K562 (cell line): ENCODE measurements around the gene ERRFI1. TPM values are rescaled to one million over a fixed set of nuclear protein-coding genes. Genes with fewer than 3 reads are reported as not detected.
A peak's percentile ranks its signal among the peaks of the same experiment; 100 is the strongest.

Experiments used
- AFF1 ChIP-seq, 2 experiments: fragments of 450-650 bp; IDR thresholded peaks; 2 replicates each; pipeline ENCODE4 v1.6.1; 2018; ENCODE audit warnings: mild to moderate bottlenecking in 2 of 2, low read depth in 1 of 2; ENCODE audit not compliant: partially characterized antibody in 2 of 2
- BMI1 ChIP-seq: fragments of 150-350 bp; IDR thresholded peaks from 2 replicates; pipeline ENCODE4 v1.6.1; 2014; ENCODE audit warnings: low read length
- BRCA1 ChIP-seq, 2 experiments: fragments of 450-650 bp in 1 of 2; sonication (generic) in 1 of 2; formaldehyde crosslinking in 1 of 2; IDR thresholded peaks; 2 replicates each; pipeline versions ENCODE4 v1.5.0 to v1.6.1; 2017 to 2020; ENCODE audit warnings: mild to moderate bottlenecking in 1 of 2, missing genetic modification reagents in 1 of 2
- CBFA2T3 ChIP-seq: fragments of 450-650 bp; IDR thresholded peaks from 2 replicates; pipeline ENCODE4 v1.6.1; 2017
- FOSL1 ChIP-seq: fragments of 200-800 bp; sonication (Bioruptor generic); conservative IDR thresholded peaks from 2 replicates; pipeline ENCODE4 v1.6.1; 2016; ENCODE audit warnings: missing genetic modification characterization, missing compliant biosample characterization
- HMGN3 ChIP-seq: IDR thresholded peaks from 2 replicates; pipeline ENCODE4 v1.6.1; 2011; ENCODE audit warnings: borderline replicate concordance, low read depth, mild to moderate bottlenecking, mixed read lengths, low read length; ENCODE audit not compliant: insufficient read length; ENCODE audit errors: extremely low read depth
- MAX ChIP-seq: sonication (generic); formaldehyde crosslinking; IDR thresholded peaks from 2 replicates; pipeline ENCODE4 v1.9.0; 2022; ENCODE audit warnings: mild to moderate bottlenecking, missing genetic modification reagents
- MTA3 ChIP-seq: fragments of 450-650 bp; formaldehyde crosslinking; IDR thresholded peaks from 2 replicates; pipeline ENCODE4 v1.6.1; 2017; ENCODE audit warnings: mild to moderate bottlenecking, borderline replicate concordance
- SMAD4 ChIP-seq: fragments of 250-450 bp; sonication (Bioruptor Pico); conservative IDR thresholded peaks from 2 replicates; pipeline ENCODE4 v1.8.0; 2021; ENCODE audit warnings: inconsistent platforms, mild to moderate bottlenecking, moderate library complexity
- ZC3H11A ChIP-seq: IDR thresholded peaks from 2 replicates; pipeline ENCODE4 v1.6.1; 2012; ENCODE audit warnings: low read depth, low read length, improper control_type of control experiment
- ZFP36 ChIP-seq: fragments of 150-350 bp; IDR thresholded peaks from 2 replicates; pipeline ENCODE4 v1.6.1; 2018; ENCODE audit warnings: low read length, low read depth; ENCODE audit not compliant: partially characterized antibody
- ZNF12 ChIP-seq: sonication (generic); formaldehyde crosslinking; IDR thresholded peaks from 2 replicates; pipeline ENCODE4 v1.4.0; 2020; ENCODE audit warnings: mild to moderate bottlenecking, missing genetic modification reagents
- ZNF224 ChIP-seq: sonication (generic); formaldehyde crosslinking; IDR thresholded peaks from 2 replicates; pipeline ENCODE4 v1.8.0; 2022; ENCODE audit warnings: mild to moderate bottlenecking, missing genetic modification reagents
- ZNF395 ChIP-seq: fragments of 200-800 bp; sonication (Bioruptor generic); IDR thresholded peaks from 2 replicates; pipeline ENCODE4 v1.6.1; 2017; ENCODE audit warnings: missing genetic modification characterization, missing compliant biosample characterization
- ZZZ3 ChIP-seq: fragments of 450-650 bp; IDR thresholded peaks from 2 replicates; pipeline ENCODE4 v1.6.1; 2016; ENCODE audit warnings: antibody characterized with exemption, mild to moderate bottlenecking, moderate library complexity
- polyA plus RNA-seq, 8 experiments: library from polyadenylated mRNA; depleted of rRNA in 4 of 8; stranded (reverse) in 5 of 8; unstranded in 3 of 8; fragments of >200 nt; fragmentation: Nextera tagmentation in 2 of 8; fragmentation: Illumina TruSeq in 1 of 8; extraction: Ambion mirVana in 2 of 8; extraction: Trizol in 1 of 8; gene quantifications; 2 replicates each; pipeline versions ENCODE4 v1.2.1 to v1.2.3, GENCODE V29; 2011 to 2014; ENCODE audit warnings: inconsistent platforms in 1 of 8, missing spikeins in 1 of 8
- total RNA-seq, 7 experiments: library from RNA; depleted of rRNA in 6 of 7; stranded (reverse); fragments of >200 nt in 6 of 7; fragmentation: Illumina TruSeq in 2 of 7; extraction: Trizol in 2 of 7; gene quantifications; 2 replicates each; pipeline versions ENCODE4 v1.2.1 to v1.2.3, GENCODE V29; 2011 to 2021; ENCODE audit warnings: low replicate concordance in 1 of 7
- TF ChIP-seq, protein P1 (sequence below), 2 experiments: fragments of 450-650 bp in 1 of 2; sonication (generic) in 1 of 2; formaldehyde crosslinking; conservative IDR thresholded peaks; 2 replicates each; pipeline versions ENCODE4 v1.4.0 to v1.8.1; 2020 to 2022; ENCODE audit warnings: mild to moderate bottlenecking in 1 of 2, missing genetic modification reagents in 1 of 2

The ERRFI1 gene
- total and polyA plus RNA-seq, 9 of the 15 experiments (the other 6 are each of a cell fraction or from before 2014, with no cell fraction given): 0.67 to 4.4 (median 1.1) TPM

DNA sequence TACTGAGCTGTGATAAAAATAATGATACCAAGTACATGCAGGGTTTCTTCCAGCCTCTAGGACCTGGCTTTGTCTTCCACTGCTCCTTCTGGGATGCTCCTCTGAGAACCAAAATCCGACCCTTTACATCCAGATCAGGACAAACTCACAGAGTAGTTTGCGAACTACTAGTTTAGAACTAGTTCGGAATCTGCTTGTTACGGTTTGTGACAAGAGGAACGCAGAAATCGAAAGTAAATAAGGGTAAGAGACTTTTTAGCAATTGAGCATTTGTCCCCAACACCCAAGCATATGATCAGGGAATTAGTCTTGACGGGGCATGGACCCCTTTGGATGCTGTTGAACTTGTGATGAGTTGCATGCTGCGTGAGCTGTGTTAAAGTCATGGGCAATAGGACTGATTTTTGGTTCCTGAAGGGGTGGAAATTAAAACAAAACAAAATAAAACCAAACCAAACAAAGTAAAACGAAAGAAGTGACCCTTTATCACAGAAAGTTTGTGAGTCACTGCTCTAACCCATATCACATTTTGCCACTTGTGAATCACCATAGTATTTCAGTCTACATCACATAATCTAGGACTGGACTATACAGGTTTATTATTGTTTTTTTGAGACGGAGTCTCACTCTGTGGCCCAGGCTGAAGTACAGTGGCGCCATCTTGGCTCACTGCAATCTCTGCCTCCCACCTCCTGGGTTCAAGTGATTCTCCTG is 35.7 kb upstream of the ERRFI1 start (continued):
- TF ChIP-seq ZZZ3 (no peak), CBFA2T3 (0 out of 2 replicates have a peak, but pooled peaks have one; percentile 18), ZNF12 (no peak), AFF1 (IDR thresholded peaks at IDR 0.05; ENCODE audit: low read depth in 1 of 2, partially characterized antibody in 2 of 2) (no peak), ZNF395 (CRISPR knock-in tag) (peak; percentile 27; the same call in 1 of the 2 replicates), MTA3 (0 out of 2 replicates have a peak, but pooled peaks have one; percentile 30), BRCA1 (IDR thresholded peaks at IDR 0.05) (no peak), BRCA1 (CRISPR knock-in tag; IDR thresholded peaks at IDR 0.05) (no peak), FOSL1 (tag) (peak; percentile 91), ZC3H11A (no peak), BMI1 (peak; percentile 38; the same call in 1 of the 2 replicates), SMAD4 (CRISPR knock-in tag) (no peak), HMGN3 (no peak), ZFP36 (peak; percentile 26), ZNF224 (CRISPR knock-in tag) (no peak), MAX (CRISPR knock-in tag) (no peak)
- TF ChIP-seq, protein P1, sequence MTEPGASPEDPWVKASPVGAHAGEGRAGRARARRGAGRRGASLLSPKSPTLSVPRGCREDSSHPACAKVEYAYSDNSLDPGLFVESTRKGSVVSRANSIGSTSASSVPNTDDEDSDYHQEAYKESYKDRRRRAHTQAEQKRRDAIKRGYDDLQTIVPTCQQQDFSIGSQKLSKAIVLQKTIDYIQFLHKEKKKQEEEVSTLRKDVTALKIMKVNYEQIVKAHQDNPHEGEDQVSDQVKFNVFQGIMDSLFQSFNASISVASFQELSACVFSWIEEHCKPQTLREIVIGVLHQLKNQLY (CRISPR knock-in tag; conservative IDR thresholded peaks at IDR 0.05): no peak
